NB4 (cell line): Measurements from ENCODE around the gene MROH8.
"Not testable (repeated sequence)": the region's sequence is repeated elsewhere in the genome, so short reads cannot be mapped to it uniquely, and the experiment has no call there.

Source experiments
- CTCF ChIP-seq: IDR thresholded peaks from one replicate; pipeline ENCODE4 v1.5.1; 2012; ENCODE audit warnings: low read depth, low read length
- MYC ChIP-seq: IDR thresholded peaks from 2 replicates; pipeline ENCODE4 v1.6.1; 2011; ENCODE audit warnings: low read depth, low read length
- POLR2A ChIP-seq: IDR thresholded peaks from 2 replicates; pipeline ENCODE4 v1.6.1; 2011; ENCODE audit warnings: mild to moderate bottlenecking; ENCODE audit not compliant: insufficient read length; ENCODE audit errors: extremely low read depth

GRCh38 chr20:37126290-37126689 is 53.1 kb downstream of the MROH8 start:
- TF ChIP-seq CTCF, POLR2A, MYC: not testable (repeated sequence)
